Sigmoid colon (tissue), 7 donors: Measurements from ENCODE around the gene APAF1. TPM values are rescaled to one million over a fixed set of nuclear protein-coding genes. Genes with fewer than 3 reads are reported as not detected.
A peak's percentile ranks its signal among the peaks of the same experiment; 100 is the strongest.
"Not testable (repeated sequence)": the region's sequence is repeated elsewhere in the genome, so short reads cannot be mapped to it uniquely, and the experiment has no call there.

Source experiments
- DNase-seq: peaks from one replicate; pipeline ENCODE4 v3.0.0-alpha.2; 2019
- H3K27ac ChIP-seq, 4 donors: fragments of 200-600 bp; sonication (generic); one replicate each; pipeline ENCODE4 v1.5.1; 2016 to 2019; ENCODE audit warnings: mild to moderate bottlenecking in 1 of 4
- H3K27me3 ChIP-seq, 3 donors: fragments of 200-600 bp; sonication (generic); one replicate each; pipeline ENCODE4 v1.5.1; 2019; ENCODE audit warnings: mild to moderate bottlenecking in 1 of 3
- H3K36me3 ChIP-seq, 4 donors: fragments of 200-600 bp; sonication (generic); one replicate each; pipeline ENCODE4 v1.5.1; 2016 to 2019
- H3K4me1 ChIP-seq, 4 donors: fragments of 200-600 bp; sonication (generic); one replicate each; pipeline ENCODE4 v1.5.1; 2017 to 2019
- H3K4me3 ChIP-seq, 4 donors: fragments of 200-600 bp; sonication (generic); one replicate each; pipeline ENCODE4 v1.5.1; 2017 to 2019; ENCODE audit warnings: mild to moderate bottlenecking in 2 of 4, moderate library complexity in 1 of 4
- H3K9me3 ChIP-seq, 4 donors: fragments of 200-600 bp in 3 of 4; sonication (generic) in 3 of 4; one replicate each; pipeline versions ENCODE4 v1.5.1 to v1.6.1; 2013 to 2019
- EP300 ChIP-seq, 4 donors: sonication (generic); formaldehyde crosslinking; IDR thresholded peaks; one replicate each; pipeline ENCODE4 v1.6.1; 2017; ENCODE audit warnings: antibody characterized with exemption in 4 of 4
- POLR2A ChIP-seq, 2 donors: fragments of 450-650 bp; IDR thresholded peaks; one replicate each; pipeline ENCODE4 v1.6.1; 2016; ENCODE audit warnings: antibody characterized with exemption in 2 of 2, mild to moderate bottlenecking in 2 of 2, moderate library complexity in 2 of 2
- POLR2AphosphoS5 ChIP-seq, 4 donors: sonication (generic); formaldehyde crosslinking; IDR thresholded peaks; one replicate each; pipeline ENCODE4 v1.6.1; 2017; ENCODE audit warnings: antibody characterized with exemption in 4 of 4
- WGBS, 2 donors: extraction: QIAGEN DNeasy Blood & Tissue Kit; methylation state at CpG; one replicate each; pipeline ENCODE4 v1.1.7; 2013; 5-methylcytosine and 5-hydroxymethylcytosine counted together
- intact Hi-C: fragments of 100-400 bp; cut with DNase I; formaldehyde crosslinking; loops from one replicate; pipeline ENCODE4 v1.15.1; 2023
- polyA plus RNA-seq, 3 donors: library from polyadenylated mRNA; stranded (reverse); fragments of 200-250 nt; gene quantifications; one replicate each; pipeline ENCODE4 v1.2.3, GENCODE V29; 2013
- total RNA-seq, 4 donors: library from RNA; depleted of rRNA; stranded (reverse); fragments of >200 nt; gene quantifications; one replicate each; pipeline ENCODE4 v1.1.0, GENCODE V29; 2016
- TF ChIP-seq, protein P1 (sequence below), 4 experiments: fragments of 450-650 bp in 3 of 4; fragments of 200-600 bp in 1 of 4; IDR thresholded peaks; one replicate each; pipeline ENCODE4 v1.5.1; 2016 to 2019; ENCODE audit warnings: antibody characterized with exemption in 4 of 4, mild to moderate bottlenecking in 3 of 4, moderate library complexity in 2 of 4
- donor health status: healthy with polysubstance abuse.
- donor health status: Bipolar disorder and iron deficiency.
- donor health status: healthy.

APAF1 gene
- total and polyA plus RNA-seq, 7 donors, result 6.2 to 20.1 (median 14.6) TPM

DNA sequence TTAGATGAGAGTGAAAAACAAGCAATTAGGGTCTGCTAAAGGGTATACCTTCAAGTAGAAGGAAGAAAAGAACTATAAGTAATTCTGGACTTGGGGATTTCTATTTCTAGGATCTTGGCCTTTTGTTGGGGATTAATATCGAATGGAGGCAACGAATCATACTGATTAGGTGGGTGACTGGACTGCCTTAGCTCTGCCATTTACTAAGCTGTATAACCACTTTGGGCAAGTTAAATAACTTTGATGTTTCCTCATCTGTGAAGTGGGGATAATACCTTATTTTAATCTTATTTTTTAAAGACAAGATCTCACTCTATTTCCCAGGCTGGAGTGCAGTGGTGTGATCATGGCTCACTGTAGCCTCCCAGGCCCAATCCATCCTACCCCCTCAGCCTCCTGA, 7.1 kb upstream of the APAF1 start:
- H3K4me3 ChIP-seq, result no peak overlapping the region
- no peak overlapping the region for H3K27ac ChIP-seq
- DNase-seq, result no peak
- H3K36me3 ChIP-seq, result no peaks in the 10 kb centered on the region
- TF ChIP-seq POLR2A (IDR thresholded peaks at IDR 0.05), result no peak
- TF ChIP-seq, protein P1, sequence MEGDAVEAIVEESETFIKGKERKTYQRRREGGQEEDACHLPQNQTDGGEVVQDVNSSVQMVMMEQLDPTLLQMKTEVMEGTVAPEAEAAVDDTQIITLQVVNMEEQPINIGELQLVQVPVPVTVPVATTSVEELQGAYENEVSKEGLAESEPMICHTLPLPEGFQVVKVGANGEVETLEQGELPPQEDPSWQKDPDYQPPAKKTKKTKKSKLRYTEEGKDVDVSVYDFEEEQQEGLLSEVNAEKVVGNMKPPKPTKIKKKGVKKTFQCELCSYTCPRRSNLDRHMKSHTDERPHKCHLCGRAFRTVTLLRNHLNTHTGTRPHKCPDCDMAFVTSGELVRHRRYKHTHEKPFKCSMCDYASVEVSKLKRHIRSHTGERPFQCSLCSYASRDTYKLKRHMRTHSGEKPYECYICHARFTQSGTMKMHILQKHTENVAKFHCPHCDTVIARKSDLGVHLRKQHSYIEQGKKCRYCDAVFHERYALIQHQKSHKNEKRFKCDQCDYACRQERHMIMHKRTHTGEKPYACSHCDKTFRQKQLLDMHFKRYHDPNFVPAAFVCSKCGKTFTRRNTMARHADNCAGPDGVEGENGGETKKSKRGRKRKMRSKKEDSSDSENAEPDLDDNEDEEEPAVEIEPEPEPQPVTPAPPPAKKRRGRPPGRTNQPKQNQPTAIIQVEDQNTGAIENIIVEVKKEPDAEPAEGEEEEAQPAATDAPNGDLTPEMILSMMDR (IDR thresholded peaks at IDR 0.05), result no peak
- TF ChIP-seq EP300 (IDR thresholded peaks at IDR 0.05), result no peak
- no peak for TF ChIP-seq POLR2AphosphoS5 (IDR thresholded peaks at IDR 0.05)
- 97 to 98% methylated on average over 2 of the region's 2 CpGs for WGBS, 2 donors
- intact Hi-C loops, result no loop called here
- H3K9me3 ChIP-seq, result no peaks in the 10 kb centered on the region
- H3K4me1 ChIP-seq, result peaks cover 0 to 2% (median 0%) of the 10 kb centered on the region in 4 donors
- no peaks in the 10 kb centered on the region for H3K27me3 ChIP-seq

DNA sequence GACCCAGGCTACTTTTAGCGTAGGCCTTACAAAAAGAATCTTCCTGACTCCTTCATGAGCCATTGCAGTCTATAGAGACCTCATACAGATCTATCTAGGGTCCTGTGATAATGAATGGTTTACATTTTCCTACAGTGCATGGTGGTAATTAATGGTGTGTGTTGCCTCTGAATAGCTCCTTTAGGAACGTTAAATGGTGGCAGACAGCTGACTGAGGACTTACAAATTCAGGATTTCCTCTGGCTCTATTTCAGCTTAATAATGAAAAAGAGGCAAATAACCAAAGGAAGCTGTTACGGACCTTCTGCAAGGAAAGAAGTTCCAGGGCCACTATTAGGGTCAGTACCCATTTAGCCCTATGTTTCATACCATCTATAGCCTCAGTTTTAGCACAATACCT, 5.6 kb upstream of the APAF1 start:
- TF ChIP-seq POLR2A (IDR thresholded peaks at IDR 0.05) (no peak), POLR2AphosphoS5 (IDR thresholded peaks at IDR 0.05) (no peak), EP300 (IDR thresholded peaks at IDR 0.05) (no peak)
- TF ChIP-seq, protein P1 (IDR thresholded peaks at IDR 0.05), result no peak
- H3K27me3 ChIP-seq, result no peaks in the 10 kb centered on the region
- H3K4me1 ChIP-seq, result peaks cover 0 to 17% (median 7%) of the 10 kb centered on the region in 4 donors
- H3K36me3 ChIP-seq, result no peaks in the 10 kb centered on the region
- no peak for DNase-seq
- no peak overlapping the region for H3K4me3 ChIP-seq
- intact Hi-C loops, result no loop called here
- no peak overlapping the region for H3K27ac ChIP-seq
- no peaks in the 10 kb centered on the region for H3K9me3 ChIP-seq
- 90 to 92% methylated on average over 3 of the region's 3 CpGs for WGBS, 2 donors

DNA sequence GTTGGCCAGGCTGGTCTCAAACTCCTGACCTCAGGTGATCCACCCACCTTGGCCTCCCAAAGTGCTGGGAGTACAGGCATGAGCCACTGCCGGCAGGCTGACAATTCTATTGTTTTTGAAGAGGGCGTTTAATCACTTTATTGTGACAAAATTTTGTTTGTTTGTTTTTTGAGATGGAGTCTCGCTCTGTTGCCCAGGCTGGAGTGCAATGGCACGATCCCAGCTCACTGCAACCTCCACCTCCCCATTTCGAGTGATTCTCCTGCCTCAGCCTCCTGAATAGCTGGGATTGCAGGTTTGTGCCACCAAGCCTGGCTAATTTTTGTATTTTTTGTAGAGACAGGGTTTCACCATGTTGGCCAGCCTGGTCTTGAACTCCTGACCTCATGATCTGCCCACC, 2.3 kb upstream of the APAF1 start:
- 90 to 93% methylated on average over 5 of the region's 5 CpGs for WGBS, 2 donors
- H3K4me1 ChIP-seq, result peaks cover 0 to 33% (median 18%) of the 10 kb centered on the region in 4 donors
- H3K27me3 ChIP-seq, H3K27ac ChIP-seq, DNase-seq, H3K9me3 ChIP-seq, H3K36me3 ChIP-seq, H3K4me3 ChIP-seq: not testable (repeated sequence)
- intact Hi-C loops, result loop anchor here (5.0 kb wide), 1 partner anchor 126 kb away; the partner anchor contains the start of gene TMPO

DNA sequence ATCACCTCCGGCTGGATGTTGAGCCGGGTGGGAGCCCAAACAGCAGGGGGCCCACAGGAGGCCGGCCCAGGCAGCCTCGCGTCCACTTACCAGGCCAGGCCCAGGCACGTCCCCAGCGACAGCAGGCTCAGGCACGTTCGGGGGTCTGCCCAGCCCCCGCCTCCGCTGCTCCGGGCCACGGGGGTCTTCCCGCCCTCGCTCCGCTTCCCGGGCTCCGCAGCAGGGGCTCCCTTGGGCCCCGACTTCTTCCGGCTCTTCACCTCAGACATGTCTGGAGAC, 718 bp upstream of the APAF1 start:
- intact Hi-C loops, result loop anchor here (5.0 kb wide), 1 partner anchor 127 kb away; the partner anchor contains the start of gene TMPO
- H3K4me3 ChIP-seq, result peak overlapping the region; percentile 85 to 97 (median 92)
- 0 to 1% methylated on average over 20 of the region's 20 CpGs for WGBS, 2 donors
- H3K9me3 ChIP-seq, result no peaks in the 10 kb centered on the region
- peaks cover 0 to 11% (median 2%) of the 10 kb centered on the region in 4 donors for H3K36me3 ChIP-seq
- peaks cover 0 to 33% (median 18%) of the 10 kb centered on the region in 4 donors for H3K4me1 ChIP-seq
- H3K27ac ChIP-seq, result peak overlapping the region; percentile 86 to 93 (median 88)
- TF ChIP-seq EP300 (IDR thresholded peaks at IDR 0.05), result no peak
- TF ChIP-seq POLR2A (IDR thresholded peaks at IDR 0.05), result no peak
- no peak for TF ChIP-seq POLR2AphosphoS5 (IDR thresholded peaks at IDR 0.05)
- TF ChIP-seq, protein P1 (IDR thresholded peaks at IDR 0.05), result no peak
- no peak for DNase-seq
- H3K27me3 ChIP-seq, result no peaks in the 10 kb centered on the region

DNA sequence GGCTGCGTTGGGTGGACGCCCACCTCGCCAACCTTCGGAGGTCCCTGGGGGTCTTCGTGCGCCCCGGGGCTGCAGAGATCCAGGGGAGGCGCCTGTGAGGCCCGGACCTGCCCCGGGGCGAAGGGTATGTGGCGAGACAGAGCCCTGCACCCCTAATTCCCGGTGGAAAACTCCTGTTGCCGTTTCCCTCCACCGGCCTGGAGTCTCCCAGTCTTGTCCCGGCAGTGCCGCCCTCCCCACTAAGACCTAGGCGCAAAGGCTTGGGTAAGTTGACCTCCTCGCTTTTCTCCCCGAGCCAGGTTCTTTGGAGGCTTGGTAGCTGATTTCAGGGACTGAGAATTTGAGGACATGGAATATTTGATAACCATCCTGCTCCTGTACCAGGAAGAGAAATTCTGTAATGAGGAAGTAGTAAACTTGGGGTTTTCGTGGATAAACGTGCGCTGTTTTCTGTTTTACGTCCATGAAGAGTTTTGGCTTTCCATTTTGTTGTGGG, 530 bp downstream of the APAF1 start:
- Histone ChIP-seq H3K27me3 (no peaks in the 10 kb centered on the region), H3K4me3 (peak overlapping the region; percentile 85 to 97 (median 92)), H3K4me1 (peaks cover 0 to 33% (median 18%) of the 10 kb centered on the region in 4 donors), H3K9me3 (no peaks in the 10 kb centered on the region), H3K27ac (peak overlapping the region; percentile 86 to 93 (median 88)), H3K36me3 (peaks cover 0 to 23% (median 4%) of the 10 kb centered on the region in 4 donors)
- WGBS, 2 donors, result 1% methylated on average over 24 of the region's 24 CpGs
- intact Hi-C loops, result loop anchor here (1.0 to 5.0 kb wide), 2 partner anchors 52 to 143 kb away; partner anchors contain the start of gene SLC25A3
- TF ChIP-seq POLR2A (IDR thresholded peaks at IDR 0.05) (no peak), EP300 (IDR thresholded peaks at IDR 0.05) (no peak), POLR2AphosphoS5 (IDR thresholded peaks at IDR 0.05) (no peak)
- TF ChIP-seq, protein P1 (IDR thresholded peaks at IDR 0.05), result no peak
- DNase-seq, result peak; percentile 70
